HEK293 (cell line): ENCODE measurements around the gene INSIG2.

Experiments
- CTCF ChIA-PET: fragments of 350-600 bp; formaldehyde crosslinking; extraction: SDS; loops from one replicate; lab custom pipeline; 2021; ENCODE audit warnings: antibody characterized with exemption; lab: Yijun Ruan, JAX
- POLR2A ChIA-PET: fragments of 300-600 bp; formaldehyde crosslinking; extraction: SDS; loops from one replicate; lab custom pipeline; 2020; ENCODE audit warnings: antibody characterized with exemption, inconsistent platforms; lab: Yijun Ruan, JAX
- H3K27ac ChIP-seq: fragments of 200-500 bp; sonication (Bioruptor generic); 2 replicates; pipeline ENCODE4 v1.5.1; 2014; ENCODE audit warnings: low read depth, low read length, control low read depth, inconsistent platforms; ENCODE audit errors: extremely low read depth
- H3K36me3 ChIP-seq, 2 experiments: fragments of 200-500 bp in 1 of 2; sonication (Bioruptor generic) in 1 of 2; 1 replicate in 1 of 2; 2 replicates in 1 of 2; pipeline ENCODE4 v1.5.1; 2014 to 2017; ENCODE audit warnings: inconsistent platforms in 2 of 2, low read length in 2 of 2; ENCODE audit not compliant: control insufficient read depth in 2 of 2, insufficient read depth in 1 of 2
- H3K4me1 ChIP-seq: fragments of 200-500 bp; sonication (Bioruptor generic); 2 replicates; pipeline ENCODE4 v1.5.1; 2014; ENCODE audit warnings: mild to moderate bottlenecking, low read length, inconsistent platforms; ENCODE audit not compliant: control insufficient read depth, insufficient read depth
- H3K4me3 ChIP-seq: 2 replicates; pipeline ENCODE4 v1.5.1; 2011; ENCODE audit warnings: low read depth, mild to moderate bottlenecking, control low read depth, low read length, moderate library complexity
- H3K9me3 ChIP-seq: fragments of 200-500 bp; sonication (Bioruptor generic); 2 replicates; pipeline ENCODE4 v1.5.1; 2014; ENCODE audit warnings: low read depth, low read length, inconsistent platforms; ENCODE audit not compliant: control insufficient read depth, insufficient read depth
- AEBP2 ChIP-seq: fragments of 450-650 bp; formaldehyde crosslinking; IDR thresholded peaks from 2 replicates; pipeline ENCODE4 v1.5.1; 2016; ENCODE audit warnings: missing biosample characterization, missing genetic modification characterization, borderline replicate concordance
- MZF1 ChIP-seq: fragments of 450-650 bp; formaldehyde crosslinking; IDR thresholded peaks from 2 replicates; pipeline ENCODE4 v1.5.1; 2017; ENCODE audit warnings: missing biosample characterization, missing genetic modification characterization, borderline replicate concordance
- PRDM6 ChIP-seq: fragments of 450-650 bp; formaldehyde crosslinking; IDR thresholded peaks from 2 replicates; pipeline ENCODE4 v1.5.1; 2017; ENCODE audit warnings: missing biosample characterization, missing genetic modification characterization
- SCRT1 ChIP-seq: fragments of 450-650 bp; formaldehyde crosslinking; IDR thresholded peaks from 2 replicates; pipeline ENCODE4 v1.5.1; 2016; ENCODE audit warnings: missing biosample characterization, missing genetic modification characterization, borderline replicate concordance
- SCRT2 ChIP-seq: fragments of 450-650 bp; formaldehyde crosslinking; IDR thresholded peaks from 2 replicates; pipeline ENCODE4 v1.5.1; 2016; ENCODE audit warnings: missing biosample characterization, missing genetic modification characterization
- ZBTB17 ChIP-seq: fragments of 450-650 bp; formaldehyde crosslinking; IDR thresholded peaks from 2 replicates; pipeline ENCODE4 v1.5.1; 2016; ENCODE audit warnings: missing biosample characterization, missing genetic modification characterization
- ZBTB44 ChIP-seq: fragments of 450-650 bp; IDR thresholded peaks from 2 replicates; pipeline ENCODE4 v1.5.1; 2018; ENCODE audit warnings: missing biosample characterization, mild to moderate bottlenecking, missing genetic modification characterization
- ZBTB8A ChIP-seq: fragments of 450-650 bp; formaldehyde crosslinking; IDR thresholded peaks from 2 replicates; pipeline ENCODE4 v1.5.1; 2016; ENCODE audit warnings: missing biosample characterization, missing genetic modification characterization
- ZEB2 ChIP-seq: fragments of 450-650 bp; formaldehyde crosslinking; IDR thresholded peaks from 2 replicates; pipeline ENCODE4 v1.5.1; 2016; ENCODE audit warnings: missing biosample characterization, missing genetic modification characterization
- ZFP3 ChIP-seq: fragments of 450-650 bp; formaldehyde crosslinking; IDR thresholded peaks from 2 replicates; pipeline ENCODE4 v1.5.1; 2016; ENCODE audit warnings: low read depth, missing biosample characterization, missing genetic modification characterization
- ZFP37 ChIP-seq: fragments of 450-650 bp; formaldehyde crosslinking; IDR thresholded peaks from 2 replicates; pipeline ENCODE4 v1.5.1; 2016; ENCODE audit warnings: missing biosample characterization, missing genetic modification characterization
- ZIC2 ChIP-seq: fragments of 450-650 bp; formaldehyde crosslinking; IDR thresholded peaks from 2 replicates; pipeline ENCODE4 v1.5.1; 2016; ENCODE audit warnings: missing biosample characterization, missing genetic modification characterization
- ZNF132 ChIP-seq: fragments of 450-650 bp; formaldehyde crosslinking; IDR thresholded peaks from 2 replicates; pipeline ENCODE4 v1.5.1; 2017; ENCODE audit warnings: missing biosample characterization, missing genetic modification characterization, borderline replicate concordance
- ZNF18 ChIP-seq: fragments of 450-650 bp; formaldehyde crosslinking; IDR thresholded peaks from 2 replicates; pipeline ENCODE4 v1.5.1; 2016; ENCODE audit warnings: missing biosample characterization, missing genetic modification characterization
- ZNF274 ChIP-seq, 2 experiments: fragments of 200-500 bp in 1 of 2; fragments of 450-650 bp in 1 of 2; sonication (Bioruptor generic) in 1 of 2; formaldehyde crosslinking in 1 of 2; IDR thresholded peaks; 2 replicates each; pipeline versions ENCODE4 v1.5.1 to v1.6.1; 2014 to 2016; ENCODE audit warnings: borderline replicate concordance in 1 of 2, inconsistent platforms in 1 of 2, low read length in 1 of 2, missing biosample characterization in 1 of 2, missing genetic modification characterization in 1 of 2
- ZNF280D ChIP-seq: fragments of 450-650 bp; formaldehyde crosslinking; IDR thresholded peaks from 2 replicates; pipeline ENCODE4 v1.5.1; 2016; ENCODE audit warnings: missing biosample characterization, missing genetic modification characterization
- ZNF391 ChIP-seq: fragments of 450-650 bp; formaldehyde crosslinking; IDR thresholded peaks from 2 replicates; pipeline ENCODE4 v1.5.1; 2016; ENCODE audit warnings: low read depth, missing biosample characterization, missing genetic modification characterization, borderline replicate concordance
- ZNF518A ChIP-seq: fragments of 450-650 bp; formaldehyde crosslinking; conservative IDR thresholded peaks from 2 replicates; pipeline ENCODE4 v1.5.1; 2016; ENCODE audit warnings: low read depth, missing biosample characterization, missing genetic modification characterization
- ZNF521 ChIP-seq: fragments of 450-650 bp; formaldehyde crosslinking; IDR thresholded peaks from 2 replicates; pipeline ENCODE4 v1.5.1; 2017; ENCODE audit warnings: missing biosample characterization, mild to moderate bottlenecking, missing genetic modification characterization

The INSIG2 gene

GRCh38 chr2:118151831-118152230 lies 63.6 kb downstream of the INSIG2 start:
- no peaks in the 10 kb centered on the region for H3K4me1 ChIP-seq
- H3K4me3 ChIP-seq: no peak overlapping the region
- ChIA-PET POLR2A (no interaction called here), CTCF (no interaction called here)
- no peaks in the 10 kb centered on the region for H3K9me3 ChIP-seq
- no peaks in the 10 kb centered on the region for H3K36me3 ChIP-seq
- TF ChIP-seq ZEB2 (tag by site-specific recombination) (no peak), ZIC2 (no peak)
- H3K27ac ChIP-seq: no peak overlapping the region

- CTCF ChIA-PET: no interaction called here
- Histone ChIP-seq H3K9me3 (no peaks in the 10 kb centered on the region), H3K4me3 (no peak overlapping the region), H3K4me1 (no peaks in the 10 kb centered on the region), H3K27ac (no peak overlapping the region), H3K36me3 (no peaks in the 10 kb centered on the region)
- POLR2A ChIA-PET: no interaction called here
- TF ChIP-seq ZFP37 (tag by site-specific recombination): no peak
- no peak for TF ChIP-seq SCRT2 (tag by site-specific recombination)
- no peak for TF ChIP-seq SCRT1
- TF ChIP-seq ZNF280D: no peak
- TF ChIP-seq ZBTB8A (tag by site-specific recombination): no peak
- TF ChIP-seq ZBTB17 (tag by site-specific recombination): no peak
- TF ChIP-seq PRDM6 (tag by site-specific recombination): no peak
- no peak for TF ChIP-seq ZNF274 (IDR thresholded peaks at IDR 0.05; ENCODE audit: low read length)
- TF ChIP-seq ZNF274 (tag by site-specific recombination; IDR thresholded peaks at IDR 0.05; ENCODE audit: borderline replicate concordance): no peak
- TF ChIP-seq ZFP3 (tag by site-specific recombination): no peak
- TF ChIP-seq ZNF391 (tag by site-specific recombination): no peak
- TF ChIP-seq ZBTB44 (tag by site-specific recombination): no peak
- no peak for TF ChIP-seq ZNF521 (tag by site-specific recombination)
- TF ChIP-seq MZF1 (tag by site-specific recombination): no peak
- TF ChIP-seq ZNF18 (tag by site-specific recombination): no peak
- TF ChIP-seq ZEB2 (tag by site-specific recombination): no peak
- no peak for TF ChIP-seq ZNF132
- no peak for TF ChIP-seq ZNF518A (tag by site-specific recombination)
- no peak for TF ChIP-seq AEBP2 (tag by site-specific recombination)
Measured at GRCh38 chr2:118153433-118153832, 65.2 kb downstream of the INSIG2 start.
